ENCODE results near the gene LRCH1.

The LRCH1 gene

DNA sequence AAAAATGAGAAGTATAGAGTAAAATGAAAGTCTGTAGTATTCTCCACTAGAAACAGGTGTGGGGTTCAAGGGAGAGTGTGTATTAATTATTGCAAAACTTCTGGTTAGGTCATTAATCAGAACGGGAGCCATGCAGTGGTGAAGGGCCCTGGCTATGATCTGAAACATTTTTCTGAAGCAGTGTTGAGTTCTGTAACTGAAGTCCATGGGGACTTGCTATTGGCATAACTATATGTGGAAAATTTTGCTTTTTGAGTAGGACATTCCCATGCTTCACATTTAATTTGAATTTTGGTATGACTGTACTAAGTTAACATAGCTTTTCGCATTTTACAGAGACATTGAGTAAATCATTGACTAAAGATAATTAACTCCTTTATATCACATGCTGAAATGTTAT lies 67.5 kb downstream of the LRCH1 start:
- TF ChIP-seq NFIC (IDR thresholded peaks at IDR 0.05) (no peak), YY1 (IDR thresholded peaks at IDR 0.05; ENCODE audit: low read depth) (no peak), CEBPB (IDR thresholded peaks at IDR 0.05) (no peak), FOXM1 (IDR thresholded peaks at IDR 0.05; ENCODE audit: borderline replicate concordance, low read depth) (no peak), TCF12 (IDR thresholded peaks at IDR 0.05; ENCODE audit: low read depth) (no peak), TAF1 (IDR thresholded peaks at IDR 0.05; ENCODE audit: low read depth) (no peak), ZBTB7A (IDR thresholded peaks at IDR 0.05; ENCODE audit: low read depth) (no peak), EP300 (IDR thresholded peaks at IDR 0.05; ENCODE audit: borderline replicate concordance) (no peak), RAD21 (IDR thresholded peaks at IDR 0.05; ENCODE audit: low read depth) (no peak)
- TF ChIP-seq, protein P1, sequence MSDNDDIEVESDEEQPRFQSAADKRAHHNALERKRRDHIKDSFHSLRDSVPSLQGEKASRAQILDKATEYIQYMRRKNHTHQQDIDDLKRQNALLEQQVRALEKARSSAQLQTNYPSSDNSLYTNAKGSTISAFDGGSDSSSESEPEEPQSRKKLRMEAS (IDR thresholded peaks at IDR 0.05): no peak
- TF ChIP-seq, protein P2, sequence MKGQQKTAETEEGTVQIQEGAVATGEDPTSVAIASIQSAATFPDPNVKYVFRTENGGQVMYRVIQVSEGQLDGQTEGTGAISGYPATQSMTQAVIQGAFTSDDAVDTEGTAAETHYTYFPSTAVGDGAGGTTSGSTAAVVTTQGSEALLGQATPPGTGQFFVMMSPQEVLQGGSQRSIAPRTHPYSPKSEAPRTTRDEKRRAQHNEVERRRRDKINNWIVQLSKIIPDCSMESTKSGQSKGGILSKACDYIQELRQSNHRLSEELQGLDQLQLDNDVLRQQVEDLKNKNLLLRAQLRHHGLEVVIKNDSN (IDR thresholded peaks at IDR 0.05): no peak

DNA sequence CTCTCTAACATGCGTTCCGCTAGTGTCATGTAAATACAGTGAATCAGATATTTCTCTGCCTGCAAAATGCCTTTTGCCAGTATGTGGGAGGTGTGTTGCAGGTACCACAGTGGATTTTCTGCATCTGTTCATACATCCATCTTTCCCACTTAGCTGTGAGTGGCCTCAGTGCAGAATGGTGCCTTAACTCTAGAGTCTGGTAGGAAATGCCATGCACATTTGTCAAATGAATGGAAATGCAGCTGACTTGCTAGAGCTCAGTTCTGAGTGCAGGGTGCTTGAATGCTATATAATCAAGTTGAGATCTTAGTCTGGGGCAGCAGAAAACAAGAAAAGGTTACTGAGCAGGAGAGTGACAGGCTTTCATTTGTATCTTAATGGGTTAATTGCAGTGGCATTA lies 68.2 kb downstream of the LRCH1 start:
- no peak for TF ChIP-seq YY1 (IDR thresholded peaks at IDR 0.05; ENCODE audit: low read depth)
- TF ChIP-seq NFIC (IDR thresholded peaks at IDR 0.05): no peak
- TF ChIP-seq, protein P3, sequence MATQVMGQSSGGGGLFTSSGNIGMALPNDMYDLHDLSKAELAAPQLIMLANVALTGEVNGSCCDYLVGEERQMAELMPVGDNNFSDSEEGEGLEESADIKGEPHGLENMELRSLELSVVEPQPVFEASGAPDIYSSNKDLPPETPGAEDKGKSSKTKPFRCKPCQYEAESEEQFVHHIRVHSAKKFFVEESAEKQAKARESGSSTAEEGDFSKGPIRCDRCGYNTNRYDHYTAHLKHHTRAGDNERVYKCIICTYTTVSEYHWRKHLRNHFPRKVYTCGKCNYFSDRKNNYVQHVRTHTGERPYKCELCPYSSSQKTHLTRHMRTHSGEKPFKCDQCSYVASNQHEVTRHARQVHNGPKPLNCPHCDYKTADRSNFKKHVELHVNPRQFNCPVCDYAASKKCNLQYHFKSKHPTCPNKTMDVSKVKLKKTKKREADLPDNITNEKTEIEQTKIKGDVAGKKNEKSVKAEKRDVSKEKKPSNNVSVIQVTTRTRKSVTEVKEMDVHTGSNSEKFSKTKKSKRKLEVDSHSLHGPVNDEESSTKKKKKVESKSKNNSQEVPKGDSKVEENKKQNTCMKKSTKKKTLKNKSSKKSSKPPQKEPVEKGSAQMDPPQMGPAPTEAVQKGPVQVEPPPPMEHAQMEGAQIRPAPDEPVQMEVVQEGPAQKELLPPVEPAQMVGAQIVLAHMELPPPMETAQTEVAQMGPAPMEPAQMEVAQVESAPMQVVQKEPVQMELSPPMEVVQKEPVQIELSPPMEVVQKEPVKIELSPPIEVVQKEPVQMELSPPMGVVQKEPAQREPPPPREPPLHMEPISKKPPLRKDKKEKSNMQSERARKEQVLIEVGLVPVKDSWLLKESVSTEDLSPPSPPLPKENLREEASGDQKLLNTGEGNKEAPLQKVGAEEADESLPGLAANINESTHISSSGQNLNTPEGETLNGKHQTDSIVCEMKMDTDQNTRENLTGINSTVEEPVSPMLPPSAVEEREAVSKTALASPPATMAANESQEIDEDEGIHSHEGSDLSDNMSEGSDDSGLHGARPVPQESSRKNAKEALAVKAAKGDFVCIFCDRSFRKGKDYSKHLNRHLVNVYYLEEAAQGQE (IDR thresholded peaks at IDR 0.05; ENCODE audit: low read depth): no peak
- no peak for TF ChIP-seq TCF12 (IDR thresholded peaks at IDR 0.05; ENCODE audit: low read depth)
- TF ChIP-seq CEBPB (IDR thresholded peaks at IDR 0.05): no peak
- TF ChIP-seq FOXM1 (IDR thresholded peaks at IDR 0.05; ENCODE audit: borderline replicate concordance, low read depth): no peak
- TF ChIP-seq EGR1 (IDR thresholded peaks at IDR 0.05): no peak
- no peak for TF ChIP-seq TAF1 (IDR thresholded peaks at IDR 0.05; ENCODE audit: low read depth)
- no peak for TF ChIP-seq CREB1 (IDR thresholded peaks at IDR 0.05; ENCODE audit: low read depth)
- TF ChIP-seq TEAD4 (IDR thresholded peaks at IDR 0.05): no peak
- TF ChIP-seq, protein P1 (IDR thresholded peaks at IDR 0.05): no peak
- TF ChIP-seq EP300 (IDR thresholded peaks at IDR 0.05; ENCODE audit: borderline replicate concordance): no peak
- no peak for TF ChIP-seq RAD21 (IDR thresholded peaks at IDR 0.05; ENCODE audit: low read depth)
- no peak for TF ChIP-seq ZBTB7A (IDR thresholded peaks at IDR 0.05; ENCODE audit: low read depth)
- TF ChIP-seq, protein P2 (IDR thresholded peaks at IDR 0.05): no peak

DNA sequence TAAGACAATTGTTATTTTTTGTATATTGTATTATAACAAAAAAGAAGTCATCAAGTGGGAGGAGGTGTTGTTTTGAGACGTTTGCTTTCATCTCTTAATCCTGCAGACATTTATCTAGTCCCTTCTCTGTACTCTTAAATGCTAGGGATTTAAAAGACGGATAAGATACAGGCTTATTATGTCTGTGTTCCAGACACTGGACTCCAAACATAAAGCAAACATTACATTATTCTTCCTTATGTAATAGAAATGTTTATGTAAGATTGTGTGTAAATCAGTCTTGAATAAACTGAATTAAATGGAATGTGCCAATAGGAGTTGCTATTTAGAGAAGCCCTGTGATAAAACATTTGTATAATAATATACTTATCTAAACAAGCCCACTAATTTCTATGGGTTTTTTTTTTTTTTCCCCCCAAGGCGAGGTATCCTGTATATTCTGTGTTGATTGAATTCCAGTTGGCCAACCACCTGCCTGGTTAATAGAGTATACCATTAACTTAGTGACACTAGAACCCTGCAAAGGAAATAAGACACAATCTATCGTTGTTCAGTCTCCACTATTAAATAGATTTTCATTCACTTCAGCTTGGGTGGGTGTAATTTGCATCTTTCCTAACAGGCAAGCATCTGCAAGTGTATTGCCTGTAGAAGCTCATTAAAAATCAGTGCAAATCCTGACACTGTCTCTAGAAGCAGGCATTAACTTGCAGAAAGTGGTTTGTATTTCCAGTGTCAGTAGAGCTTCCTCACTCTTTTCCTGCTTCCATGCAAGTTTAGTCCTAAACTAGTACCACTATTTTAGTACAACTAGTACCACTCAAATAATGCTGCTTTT lies 69.0 kb downstream of the LRCH1 start:
- TF ChIP-seq TEAD4 (IDR thresholded peaks at IDR 0.05) (no peak), ZBTB7A (IDR thresholded peaks at IDR 0.05; ENCODE audit: low read depth) (no peak), CREB1 (IDR thresholded peaks at IDR 0.05; ENCODE audit: low read depth) (no peak), EP300 (IDR thresholded peaks at IDR 0.05; ENCODE audit: borderline replicate concordance) (no peak), RAD21 (IDR thresholded peaks at IDR 0.05; ENCODE audit: low read depth) (no peak), FOXM1 (IDR thresholded peaks at IDR 0.05; ENCODE audit: borderline replicate concordance, low read depth) (no peak), EGR1 (IDR thresholded peaks at IDR 0.05) (no peak), NFIC (IDR thresholded peaks at IDR 0.05) (no peak), CEBPB (IDR thresholded peaks at IDR 0.05) (no peak), YY1 (IDR thresholded peaks at IDR 0.05; ENCODE audit: low read depth) (no peak)
- TF ChIP-seq, protein P1 (IDR thresholded peaks at IDR 0.05): no peak
- TF ChIP-seq, protein P2 (IDR thresholded peaks at IDR 0.05): no peak

DNA sequence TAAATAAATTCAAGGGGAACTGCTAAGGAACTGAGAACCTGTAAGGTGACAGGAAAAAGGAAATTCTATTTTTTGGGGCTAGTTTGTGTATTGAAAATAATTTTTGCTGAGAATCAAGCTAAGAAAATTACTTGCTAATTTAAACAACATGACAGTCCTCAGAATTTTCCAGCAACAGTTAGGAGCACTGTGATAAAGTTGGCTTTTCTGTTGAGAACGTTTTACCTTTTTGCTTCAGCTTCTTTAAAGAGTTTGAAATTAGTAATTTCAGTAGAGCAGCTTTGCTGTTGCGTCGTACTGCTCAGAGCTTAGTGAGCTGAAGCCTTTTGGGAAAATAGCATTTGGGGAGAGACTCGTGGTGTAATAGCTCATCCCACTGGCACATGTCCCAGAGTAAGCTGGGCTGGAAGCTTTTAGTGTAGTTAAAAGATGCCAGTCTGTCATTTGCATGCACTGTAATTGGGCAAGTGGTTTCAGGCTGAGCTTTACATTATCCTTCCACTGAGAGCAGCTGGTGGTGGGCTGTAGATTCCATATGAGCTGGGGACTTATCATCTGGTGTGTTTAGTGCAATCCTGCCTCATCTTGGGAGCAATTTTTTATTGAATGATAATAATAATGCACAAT lies 69.8 kb downstream of the LRCH1 start:
- TF ChIP-seq FOXM1 (IDR thresholded peaks at IDR 0.05; ENCODE audit: borderline replicate concordance, low read depth) (no peak), TEAD4 (IDR thresholded peaks at IDR 0.05) (no peak), TAF1 (IDR thresholded peaks at IDR 0.05; ENCODE audit: low read depth) (no peak), ZBTB7A (IDR thresholded peaks at IDR 0.05; ENCODE audit: low read depth) (no peak), CREB1 (IDR thresholded peaks at IDR 0.05; ENCODE audit: low read depth) (no peak), TCF12 (IDR thresholded peaks at IDR 0.05; ENCODE audit: low read depth) (no peak), EGR1 (IDR thresholded peaks at IDR 0.05) (no peak)
- TF ChIP-seq, protein P3 (IDR thresholded peaks at IDR 0.05; ENCODE audit: low read depth): no peak
